ENCODE data around the gene HSBP1L1. TPM values are rescaled to one million over a fixed set of nuclear protein-coding genes. Genes with fewer than 3 reads are reported as not detected.
A peak's percentile ranks its signal among the peaks of the same experiment; 100 is the strongest.
"Not testable (repeated sequence)": the region's sequence is repeated elsewhere in the genome, so short reads cannot be mapped to it uniquely, and the experiment has no call there.

Gene HSBP1L1
- total RNA-seq, 1 donor from 2014 or later: not detected

- no peak for TF ChIP-seq CTCF (IDR thresholded peaks at IDR 0.05; ENCODE audit: partially characterized antibody, unreplicated experiment)
- no peak for DNase-seq
- Mint-ChIP-seq H3K9me3 (ENCODE audit: unreplicated experiment) (peaks cover 10% of the 10 kb centered on the region), H3K27ac (ENCODE audit: unreplicated experiment) (no peak overlapping the region), H3K4me1 (ENCODE audit: low read depth, unreplicated experiment) (no peaks in the 10 kb centered on the region), H3K27me3 (ENCODE audit: unreplicated experiment) (peaks cover 3% of the 10 kb centered on the region), H3K4me3 (ENCODE audit: unreplicated experiment) (no peak overlapping the region), H3K36me3 (ENCODE audit: unreplicated experiment) (peaks cover 33% of the 10 kb centered on the region)
Observed at GRCh38 chr18:80002468-80002867, 38.0 kb downstream of the HSBP1L1 start.

GRCh38 chr18:80004600-80005342 is 40.3 kb downstream of the HSBP1L1 start:
- Mint-ChIP-seq H3K27me3 (ENCODE audit: unreplicated experiment) (peaks cover 6% of the 10 kb centered on the region), H3K36me3 (ENCODE audit: unreplicated experiment) (peaks cover 49% of the 10 kb centered on the region), H3K4me3 (ENCODE audit: unreplicated experiment) (no peak overlapping the region), H3K4me1 (ENCODE audit: low read depth, unreplicated experiment) (no peaks in the 10 kb centered on the region), H3K27ac (ENCODE audit: unreplicated experiment) (peak overlapping the region; percentile 20), H3K9me3 (ENCODE audit: unreplicated experiment) (peaks cover 21% of the 10 kb centered on the region)
- DNase-seq: no peak
- TF ChIP-seq CTCF (IDR thresholded peaks at IDR 0.05; ENCODE audit: partially characterized antibody, unreplicated experiment): no peak

- Mint-ChIP-seq H3K4me1 (ENCODE audit: low read depth, unreplicated experiment) (no peaks in the 10 kb centered on the region), H3K4me3 (ENCODE audit: unreplicated experiment) (no peak overlapping the region), H3K27ac (ENCODE audit: unreplicated experiment) (no peak overlapping the region), H3K9me3 (ENCODE audit: unreplicated experiment) (peaks cover 17% of the 10 kb centered on the region), H3K27me3 (ENCODE audit: unreplicated experiment) (peaks cover 6% of the 10 kb centered on the region), H3K36me3 (ENCODE audit: unreplicated experiment) (peaks cover 57% of the 10 kb centered on the region)
- DNase-seq: no peak
- TF ChIP-seq CTCF (IDR thresholded peaks at IDR 0.05; ENCODE audit: partially characterized antibody, unreplicated experiment): no peak
Observed at GRCh38 chr18:80006724-80007123, 42.3 kb downstream of the HSBP1L1 start.

- no peak for TF ChIP-seq CTCF (IDR thresholded peaks at IDR 0.05; ENCODE audit: partially characterized antibody, unreplicated experiment)
- peaks cover 6% of the 10 kb centered on the region for H3K27me3 Mint-ChIP-seq (ENCODE audit: unreplicated experiment)
- no peak overlapping the region for H3K4me3 Mint-ChIP-seq (ENCODE audit: unreplicated experiment)
- DNase-seq: no peak
- no peaks in the 10 kb centered on the region for H3K4me1 Mint-ChIP-seq (ENCODE audit: low read depth, unreplicated experiment)
- H3K27ac Mint-ChIP-seq (ENCODE audit: unreplicated experiment): no peak overlapping the region
- peaks cover 65% of the 10 kb centered on the region for H3K36me3 Mint-ChIP-seq (ENCODE audit: unreplicated experiment)
- H3K9me3 Mint-ChIP-seq (ENCODE audit: unreplicated experiment): peaks cover 16% of the 10 kb centered on the region
Observed at GRCh38 chr18:80009661-80010550, 45.5 kb downstream of the HSBP1L1 start.

GRCh38 chr18:80010551-80010906 is 46.1 kb downstream of the HSBP1L1 start:
- no peak for DNase-seq
- H3K36me3 Mint-ChIP-seq (ENCODE audit: unreplicated experiment): peaks cover 65% of the 10 kb centered on the region
- no peak overlapping the region for H3K27ac Mint-ChIP-seq (ENCODE audit: unreplicated experiment)
- H3K9me3 Mint-ChIP-seq (ENCODE audit: unreplicated experiment): peaks cover 16% of the 10 kb centered on the region
- no peak for TF ChIP-seq CTCF (IDR thresholded peaks at IDR 0.05; ENCODE audit: partially characterized antibody, unreplicated experiment)
- no peak overlapping the region for H3K4me3 Mint-ChIP-seq (ENCODE audit: unreplicated experiment)
- H3K4me1 Mint-ChIP-seq (ENCODE audit: low read depth, unreplicated experiment): no peaks in the 10 kb centered on the region
- H3K27me3 Mint-ChIP-seq (ENCODE audit: unreplicated experiment): peaks cover 6% of the 10 kb centered on the region

- not testable (repeated sequence) for H3K4me1 Mint-ChIP-seq (ENCODE audit: low read depth, unreplicated experiment); H3K27me3 Mint-ChIP-seq (ENCODE audit: unreplicated experiment); H3K4me3 Mint-ChIP-seq (ENCODE audit: unreplicated experiment); DNase-seq; H3K27ac Mint-ChIP-seq (ENCODE audit: unreplicated experiment)
- Mint-ChIP-seq H3K9me3 (ENCODE audit: unreplicated experiment) (peaks cover 16% of the 10 kb centered on the region), H3K36me3 (ENCODE audit: unreplicated experiment) (peaks cover 61% of the 10 kb centered on the region)
Observed at GRCh38 chr18:80011496-80012137, 47.2 kb downstream of the HSBP1L1 start.
